Gastrocnemius medialis (tissue), 4 donors: ENCODE measurements around the gene LRMDA.

Source experiments
- CTCF ChIP-seq, 5 experiments: fragments of 450-650 bp in 3 of 5; fragments of 200-600 bp in 2 of 5; sonication (generic) in 2 of 5; IDR thresholded peaks in 4 of 5; conservative IDR thresholded peaks in 1 of 5; 1 replicate in 4 of 5; 2 replicates in 1 of 5; pipeline ENCODE4 v1.5.1; 2016 to 2019; ENCODE audit warnings: antibody characterized with exemption in 5 of 5, mild to moderate bottlenecking in 3 of 5, moderate library complexity in 3 of 5
- POLR2A ChIP-seq, 2 donors: fragments of 450-650 bp; IDR thresholded peaks; one replicate each; pipeline ENCODE4 v1.6.1; 2017; ENCODE audit warnings: antibody characterized with exemption in 2 of 2, mild to moderate bottlenecking in 2 of 2, moderate library complexity in 2 of 2

- TF ChIP-seq CTCF (IDR thresholded peaks at IDR 0.05 in 4 of 5, conservative IDR thresholded peaks at IDR 0.05 in 1 of 5): peak; percentile 54 to 76 (median 66)
- no peak for TF ChIP-seq POLR2A (IDR thresholded peaks at IDR 0.05)
These were observed 655.6 kb downstream of the LRMDA start for GRCh38 chr10:76086761-76087639.
